ENCODE data around the gene SLC2A1.

SLC2A1 gene

GRCh38 chr1:42968654-42969053 is 10.0 kb upstream of the SLC2A1 start:
- no peak overlapping the region for H3K4me3 ChIP-seq (replicated peaks in 1 of 2; ENCODE audit: low read depth in 2 of 2, low read length in 2 of 2)
- no peak for DNase-seq (ENCODE audit: low read depth in 2 of 2)
- no peak for TF ChIP-seq CTCF (IDR thresholded peaks at IDR 0.05; ENCODE audit: low read depth, low read length)

GRCh38 chr1:42966688-42967612 is 8.3 kb upstream of the SLC2A1 start:
- DNase-seq (ENCODE audit: low read depth in 2 of 2) = peak; percentile 56 to 95
- TF ChIP-seq CTCF (IDR thresholded peaks at IDR 0.05; ENCODE audit: low read depth, low read length) = no peak
- H3K4me3 ChIP-seq (replicated peaks in 1 of 2; ENCODE audit: low read depth in 2 of 2, low read length in 2 of 2) = no peak overlapping the region

- no peak for TF ChIP-seq CTCF (IDR thresholded peaks at IDR 0.05; ENCODE audit: low read depth, low read length)
- no peak for DNase-seq (ENCODE audit: low read depth in 2 of 2)
- no peak overlapping the region for H3K4me3 ChIP-seq (replicated peaks in 1 of 2; ENCODE audit: low read depth in 2 of 2, low read length in 2 of 2)
These were observed 6.7 kb upstream of the SLC2A1 start for GRCh38 chr1:42965378-42965777.

DNA sequence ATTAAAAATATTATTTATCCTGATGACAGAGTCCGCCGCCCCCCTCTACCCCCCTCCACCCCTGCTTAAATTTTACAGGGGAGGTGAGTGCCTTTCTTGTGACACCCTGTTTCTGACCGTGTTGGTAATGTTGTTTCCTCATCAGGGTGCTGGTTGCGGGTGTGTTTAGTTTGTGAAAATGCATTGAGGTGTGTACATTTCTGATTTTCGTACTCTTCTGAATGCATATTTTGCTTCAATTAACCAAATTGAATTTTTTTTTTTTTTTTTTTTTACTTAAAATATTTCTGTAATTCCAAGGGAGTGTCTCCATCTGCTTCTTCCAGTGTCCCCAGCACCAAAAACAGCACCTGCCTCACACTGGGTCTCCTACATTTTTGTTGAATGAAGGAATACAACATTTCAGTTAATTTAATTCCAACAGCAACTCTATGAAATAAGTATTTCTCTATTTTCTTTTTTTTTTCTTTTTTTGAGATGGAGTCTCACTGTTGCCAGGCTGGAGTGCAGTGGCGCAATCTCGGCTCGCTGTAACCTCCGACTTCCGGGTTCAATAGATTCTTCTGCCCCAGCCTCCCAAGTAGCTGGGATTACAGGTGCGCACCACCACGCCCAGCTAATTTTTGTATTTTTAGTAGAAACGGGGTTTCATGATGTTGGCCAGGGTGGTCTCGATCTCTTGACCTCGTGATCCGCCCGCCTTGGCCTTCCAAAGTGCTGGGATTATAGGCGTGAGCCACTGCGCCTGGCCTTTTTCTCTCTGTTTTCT is 5.6 kb upstream of the SLC2A1 start:
- DNase-seq (ENCODE audit: low read depth in 2 of 2) = no peak
- no peak overlapping the region for H3K4me3 ChIP-seq (replicated peaks in 1 of 2; ENCODE audit: low read depth in 2 of 2, low read length in 2 of 2)
- TF ChIP-seq CTCF (IDR thresholded peaks at IDR 0.05; ENCODE audit: low read depth, low read length) = no peak

GRCh38 chr1:42963378-42964043 is 4.8 kb upstream of the SLC2A1 start:
- no peak overlapping the region for H3K4me3 ChIP-seq (replicated peaks in 1 of 2; ENCODE audit: low read depth in 2 of 2, low read length in 2 of 2)
- peak; percentile 49 to 78 for DNase-seq (ENCODE audit: low read depth in 2 of 2)
- no peak for TF ChIP-seq CTCF (IDR thresholded peaks at IDR 0.05; ENCODE audit: low read depth, low read length)

- no peak for TF ChIP-seq CTCF (IDR thresholded peaks at IDR 0.05; ENCODE audit: low read depth, low read length)
- no peak for DNase-seq (ENCODE audit: low read depth in 2 of 2)
- H3K4me3 ChIP-seq (replicated peaks in 1 of 2; ENCODE audit: low read depth in 2 of 2, low read length in 2 of 2) = no peak overlapping the region
These were observed 4.1 kb upstream of the SLC2A1 start for GRCh38 chr1:42962641-42963377.

Data from cardiac fibroblast (primary cell).